ENCODE data around the gene TNS3. TPM values are rescaled to one million over a fixed set of nuclear protein-coding genes. Genes with fewer than 3 reads are reported as not detected.

The TNS3 gene
- polyA plus RNA-seq, 3 donors, result 5.2 to 30.3 (median 7.9) TPM

- H4K20me1 ChIP-seq (ENCODE audit: insufficient read depth, low read length), result peaks cover 93% of the 10 kb centered on the region
- H3K27ac ChIP-seq (ENCODE audit: low read depth in 1 of 2, low read length in 2 of 2), result peak overlapping the region; percentile 5 to 63
- no peak for DNase-seq
- Mint-ChIP-seq H3K36me3 (peaks cover 44 to 49% of the 10 kb centered on the region in 2 donors), H3K27ac (peak overlapping the region in 6 of 7 donors; percentile 5 to 93 (median 44)), H3K4me3 (no peak overlapping the region), H3K27me3 (ENCODE audit: low read depth in 3 of 3) (peaks cover 0 to 3% (median 0%) of the 10 kb centered on the region in 3 donors), H3K9me3 (no peaks in the 10 kb centered on the region), H3K4me1 (peaks cover 67% of the 10 kb centered on the region)
- intact Hi-C loops (cut with micrococcal nuclease), result loop anchor here (10.0 kb wide), 1 partner anchor 186 kb away; no protein-coding TSS in a partner anchor
- no peak overlapping the region for H2AFZ ChIP-seq (ENCODE audit: insufficient read depth, low read depth, low read length, poor library complexity, severe bottlenecking)
- H3K36me3 ChIP-seq (replicated peaks in 1 of 2; ENCODE audit: control insufficient read depth in 1 of 2, insufficient read depth in 2 of 2, low read length in 2 of 2), result peaks cover 2 to 22% of the 10 kb centered on the region in 2 donors
- H3K4me3 ChIP-seq (replicated peaks in 1 of 3; ENCODE audit: low read depth in 2 of 3, low read length in 3 of 3), result no peak overlapping the region
- peaks cover 70 to 73% of the 10 kb centered on the region in 2 donors for H3K4me1 ChIP-seq (ENCODE audit: control insufficient read depth in 1 of 2, insufficient read depth in 2 of 2, low read length in 2 of 2)
- no peak overlapping the region for H3K9ac ChIP-seq (ENCODE audit: insufficient read depth, low read length, poor library complexity, severe bottlenecking)
- no peak for TF ChIP-seq CTCF (IDR thresholded peaks at IDR 0.05)
- H3K79me2 ChIP-seq (ENCODE audit: insufficient read depth, low read length), result peaks cover 85% of the 10 kb centered on the region
- no peak overlapping the region for H3K4me2 ChIP-seq (replicated peaks; ENCODE audit: extremely low read depth, low read length, poor library complexity, severe bottlenecking)
- no peaks in the 10 kb centered on the region for H3K9me3 ChIP-seq (replicated peaks in 1 of 2; ENCODE audit: control insufficient read depth in 1 of 2, insufficient read depth in 1 of 2, low read length in 2 of 2)
- no peaks in the 10 kb centered on the region for H3K27me3 ChIP-seq (ENCODE audit: control insufficient read depth in 2 of 2, insufficient read depth in 2 of 2, low read length in 2 of 2)
- WGBS (ENCODE audit: insufficient coverage), result 70% methylated on average over 6 of the region's 17 CpGs
These were observed 102.8 kb downstream of the TNS3 start for GRCh38 chr7:47478926-47479711.

GRCh38 chr7:47478017-47478344, 103.9 kb downstream of the TNS3 start:
- no peak for TF ChIP-seq CTCF (IDR thresholded peaks at IDR 0.05)
- Mint-ChIP-seq H3K4me3 (no peak overlapping the region), H3K36me3 (peaks cover 44 to 49% of the 10 kb centered on the region in 2 donors), H3K27me3 (ENCODE audit: low read depth in 3 of 3) (peaks cover 0 to 3% (median 0%) of the 10 kb centered on the region in 3 donors), H3K27ac (peak overlapping the region in 5 of 7 donors; percentile 19 to 63 (median 54)), H3K9me3 (no peaks in the 10 kb centered on the region), H3K4me1 (peaks cover 58% of the 10 kb centered on the region)
- Histone ChIP-seq H3K9me3 (replicated peaks in 1 of 2; ENCODE audit: control insufficient read depth in 1 of 2, insufficient read depth in 1 of 2, low read length in 2 of 2) (no peaks in the 10 kb centered on the region), H4K20me1 (ENCODE audit: insufficient read depth, low read length) (peaks cover 90% of the 10 kb centered on the region), H3K4me2 (replicated peaks; ENCODE audit: extremely low read depth, low read length, poor library complexity, severe bottlenecking) (no peak overlapping the region), H3K4me1 (ENCODE audit: control insufficient read depth in 1 of 2, insufficient read depth in 2 of 2, low read length in 2 of 2) (peaks cover 66 to 67% of the 10 kb centered on the region in 2 donors), H3K27ac (ENCODE audit: low read depth in 1 of 2, low read length in 2 of 2) (no peak overlapping the region), H3K27me3 (ENCODE audit: control insufficient read depth in 2 of 2, insufficient read depth in 2 of 2, low read length in 2 of 2) (no peaks in the 10 kb centered on the region), H2AFZ (ENCODE audit: insufficient read depth, low read depth, low read length, poor library complexity, severe bottlenecking) (no peak overlapping the region), H3K36me3 (replicated peaks in 1 of 2; ENCODE audit: control insufficient read depth in 1 of 2, insufficient read depth in 2 of 2, low read length in 2 of 2) (peaks cover 2 to 26% of the 10 kb centered on the region in 2 donors), H3K9ac (ENCODE audit: insufficient read depth, low read length, poor library complexity, severe bottlenecking) (no peak overlapping the region), H3K4me3 (replicated peaks in 1 of 3; ENCODE audit: low read depth in 2 of 3, low read length in 3 of 3) (no peak overlapping the region), H3K79me2 (ENCODE audit: insufficient read depth, low read length) (peaks cover 76% of the 10 kb centered on the region)
- intact Hi-C loops (cut with micrococcal nuclease), result loop anchor here (10.0 kb wide), 1 partner anchor 187 kb away; no protein-coding TSS in a partner anchor
- WGBS (ENCODE audit: insufficient coverage), result 78% methylated on average over 5 of the region's 6 CpGs
- DNase-seq, result no peak

All from CD14-positive monocyte (primary cell).